Measurements from ENCODE around the gene LCN6. TPM values are rescaled to one million over a fixed set of nuclear protein-coding genes. Genes with fewer than 3 reads are reported as not detected.

LCN6 gene
- total RNA-seq, 1 experiment from 2014 or later: not detected

GRCh38 chr9:136696502-136696901, 51.8 kb downstream of the LCN6 start:
- peaks cover 8% of the 10 kb centered on the region for H3K4me1 Mint-ChIP-seq
- no peak overlapping the region for H3K4me3 Mint-ChIP-seq
- no peaks in the 10 kb centered on the region for H3K36me3 Mint-ChIP-seq
- peaks cover 14% of the 10 kb centered on the region for H3K27me3 Mint-ChIP-seq (ENCODE audit: low read depth)
- no peak overlapping the region for H3K27ac Mint-ChIP-seq
- TF ChIP-seq RELA (CRISPR knock-in tag; IDR thresholded peaks at IDR 0.05; ENCODE audit: borderline replicate concordance) (no peak), E2F1 (CRISPR knock-in tag; IDR thresholded peaks at IDR 0.05) (no peak), MLX (CRISPR knock-in tag; IDR thresholded peaks at IDR 0.05) (no peak), TP53 (CRISPR knock-in tag; IDR thresholded peaks at IDR 0.05) (no peak), ZNF512 (CRISPR knock-in tag; IDR thresholded peaks at IDR 0.05; ENCODE audit: borderline replicate concordance) (no peak), MXD4 (CRISPR knock-in tag; IDR thresholded peaks at IDR 0.05; ENCODE audit: borderline replicate concordance) (no peak), ZMAT4 (CRISPR knock-in tag; IDR thresholded peaks at IDR 0.05) (no peak), TEAD1 (CRISPR knock-in tag; IDR thresholded peaks at IDR 0.05) (no peak), CREB1 (CRISPR knock-in tag; IDR thresholded peaks at IDR 0.05) (no peak), STAT6 (CRISPR knock-in tag; conservative IDR thresholded peaks at IDR 0.05; ENCODE audit: low read depth) (no peak), AFF4 (CRISPR knock-in tag; IDR thresholded peaks at IDR 0.05; ENCODE audit: borderline replicate concordance) (no peak), ZNF281 (CRISPR knock-in tag; IDR thresholded peaks at IDR 0.05) (no peak), NR2C2 (CRISPR knock-in tag; IDR thresholded peaks at IDR 0.05) (no peak), ZNF219 (CRISPR knock-in tag; IDR thresholded peaks at IDR 0.05; ENCODE audit: borderline replicate concordance) (no peak), NR1H2 (CRISPR knock-in tag; IDR thresholded peaks at IDR 0.05) (no peak)
- CTCF ChIA-PET: interaction anchor here (1.8 to 2.3 kb wide), 2 partner anchors 10 to 25 kb away, joined by 6 to 9 read pairs; no protein-coding TSS in a partner anchor
- H3K9me3 Mint-ChIP-seq: no peaks in the 10 kb centered on the region
- POLR2A ChIA-PET: no interaction called here
- ATAC-seq: no peak
- DNase-seq (ENCODE audit: low spot score): no peak

Data from WTC11 (cell line).